Measurements from ENCODE around the gene JAKMIP1.

- TF ChIP-seq TCF7L2 (IDR thresholded peaks at IDR 0.05; ENCODE audit: low read depth, low read length), result no peak
- TF ChIP-seq CTCF (IDR thresholded peaks at IDR 0.05), result no peak
- TF ChIP-seq POLR2AphosphoS5 (IDR thresholded peaks at IDR 0.05; ENCODE audit: low read depth, low read length), result no peak
- no peak for TF ChIP-seq REST (IDR thresholded peaks at IDR 0.05; ENCODE audit: insufficient read depth in 1 of 2, low read depth in 2 of 2, low read length in 1 of 2)
- TF ChIP-seq SIN3A (IDR thresholded peaks at IDR 0.05; ENCODE audit: borderline replicate concordance, insufficient read depth, low read depth, low read length), result no peak
Observed at GRCh38 chr4:6043188-6043587, 157.2 kb downstream of the JAKMIP1 start.
